DND-41 (cell line): ENCODE data around the gene CNTRL.

ENCODE experiments used
- ATAC-seq: fragments of 200-7000 bp; cut with Tn5 transposase; 3 replicates; pipeline ENCODE4 v1.9.1; 2021; ENCODE audit warnings: low read depth; ENCODE audit not compliant: insufficient read depth
- DNase-seq: peaks from one replicate; pipeline ENCODE4 v3.0.0-alpha.2; 2020
- H2AFZ ChIP-seq: 2 replicates; pipeline ENCODE4 v1.6.0; 2012; ENCODE audit warnings: low read depth, low read length
- H3K27ac ChIP-seq: 2 replicates; pipeline ENCODE4 v1.5.1; 2012; ENCODE audit warnings: low read length, inconsistent platforms
- H3K27me3 ChIP-seq: fragments of 200-600 bp; sonication (generic); 2 replicates; pipeline ENCODE4 v1.6.0; 2012; ENCODE audit warnings: low read length, mild to moderate bottlenecking, inconsistent platforms; ENCODE audit not compliant: insufficient read depth, poor library complexity
- H3K36me3 ChIP-seq: 2 replicates; pipeline ENCODE4 v1.5.1; 2012; ENCODE audit warnings: low read length, inconsistent platforms; ENCODE audit not compliant: insufficient read depth
- H3K4me1 ChIP-seq: 2 replicates; pipeline ENCODE4 v1.5.1; 2012; ENCODE audit warnings: mild to moderate bottlenecking, low read length; ENCODE audit not compliant: insufficient read depth
- H3K4me2 ChIP-seq: 2 replicates; pipeline ENCODE4 v1.6.0; 2012; ENCODE audit warnings: mild to moderate bottlenecking, moderate library complexity, low read length, inconsistent platforms; ENCODE audit not compliant: insufficient read depth
- H3K4me3 ChIP-seq, 2 experiments: fragments of 200-600 bp in 1 of 2; shearing (Covaris generic) in 1 of 2; 2 replicates each; pipeline ENCODE4 v1.5.1; 2012 to 2016; ENCODE audit warnings: inconsistent platforms in 2 of 2, low read length in 2 of 2, mild to moderate bottlenecking in 2 of 2, low read depth in 1 of 2, moderate library complexity in 1 of 2
- H3K79me2 ChIP-seq: 2 replicates; pipeline ENCODE4 v1.6.0; 2012; ENCODE audit warnings: low read length, inconsistent platforms; ENCODE audit not compliant: insufficient read depth
- H3K9ac ChIP-seq: 2 replicates; pipeline ENCODE4 v1.6.0; 2012; ENCODE audit warnings: low read depth, mild to moderate bottlenecking, inconsistent platforms, low read length, moderate library complexity
- H3K9me3 ChIP-seq: 2 replicates; pipeline ENCODE4 v1.5.1; 2012; ENCODE audit warnings: low read length, moderate library complexity, mild to moderate bottlenecking, inconsistent platforms; ENCODE audit not compliant: insufficient read depth, severe bottlenecking
- H4K20me1 ChIP-seq: 2 replicates; pipeline ENCODE4 v1.6.0; 2012; ENCODE audit warnings: low read length; ENCODE audit not compliant: insufficient read depth
- EZH2 ChIP-seq: IDR thresholded peaks from 3 replicates; pipeline ENCODE4 v1.6.1; 2012; ENCODE audit warnings: borderline replicate concordance, low read depth, mild to moderate bottlenecking, moderate library complexity, low read length, inconsistent platforms; ENCODE audit not compliant: severe bottlenecking
- TF ChIP-seq, protein P1 (sequence below): IDR thresholded peaks from 2 replicates; pipeline ENCODE4 v1.5.1; 2012; ENCODE audit warnings: borderline replicate concordance, low read length, moderate library complexity, mild to moderate bottlenecking; ENCODE audit not compliant: poor library complexity, severe bottlenecking; ENCODE audit errors: extremely low read depth

The CNTRL gene

DNA sequence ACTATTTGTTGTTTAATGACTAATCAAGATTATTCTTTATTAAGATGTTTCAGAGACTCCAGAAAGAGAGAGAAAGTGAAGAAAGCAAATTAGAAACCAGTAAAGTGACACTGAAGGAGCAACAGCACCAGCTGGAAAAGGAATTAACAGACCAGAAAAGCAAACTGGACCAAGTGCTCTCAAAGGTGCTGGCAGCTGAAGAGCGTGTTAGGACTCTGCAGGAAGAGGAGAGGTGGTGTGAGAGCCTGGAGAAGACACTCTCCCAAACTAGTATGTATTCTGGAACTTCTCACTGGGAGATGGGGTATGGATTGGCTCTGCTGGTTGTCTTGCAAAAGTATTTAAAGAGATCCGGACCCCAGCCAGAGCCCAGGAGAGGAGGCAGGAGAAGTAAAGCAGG, 93.3 kb downstream of the CNTRL start:
- no peak overlapping the region for H3K27ac ChIP-seq
- no peaks in the 10 kb centered on the region for H3K27me3 ChIP-seq
- H3K9ac ChIP-seq = no peak overlapping the region
- TF ChIP-seq EZH2 = no peak
- TF ChIP-seq, protein P1, sequence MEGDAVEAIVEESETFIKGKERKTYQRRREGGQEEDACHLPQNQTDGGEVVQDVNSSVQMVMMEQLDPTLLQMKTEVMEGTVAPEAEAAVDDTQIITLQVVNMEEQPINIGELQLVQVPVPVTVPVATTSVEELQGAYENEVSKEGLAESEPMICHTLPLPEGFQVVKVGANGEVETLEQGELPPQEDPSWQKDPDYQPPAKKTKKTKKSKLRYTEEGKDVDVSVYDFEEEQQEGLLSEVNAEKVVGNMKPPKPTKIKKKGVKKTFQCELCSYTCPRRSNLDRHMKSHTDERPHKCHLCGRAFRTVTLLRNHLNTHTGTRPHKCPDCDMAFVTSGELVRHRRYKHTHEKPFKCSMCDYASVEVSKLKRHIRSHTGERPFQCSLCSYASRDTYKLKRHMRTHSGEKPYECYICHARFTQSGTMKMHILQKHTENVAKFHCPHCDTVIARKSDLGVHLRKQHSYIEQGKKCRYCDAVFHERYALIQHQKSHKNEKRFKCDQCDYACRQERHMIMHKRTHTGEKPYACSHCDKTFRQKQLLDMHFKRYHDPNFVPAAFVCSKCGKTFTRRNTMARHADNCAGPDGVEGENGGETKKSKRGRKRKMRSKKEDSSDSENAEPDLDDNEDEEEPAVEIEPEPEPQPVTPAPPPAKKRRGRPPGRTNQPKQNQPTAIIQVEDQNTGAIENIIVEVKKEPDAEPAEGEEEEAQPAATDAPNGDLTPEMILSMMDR = no peak
- no peaks in the 10 kb centered on the region for H3K79me2 ChIP-seq
- no peak overlapping the region for H3K4me3 ChIP-seq
- peaks cover 93% of the 10 kb centered on the region for H3K36me3 ChIP-seq
- no peak overlapping the region for H2AFZ ChIP-seq
- ATAC-seq (no peak), DNase-seq (no peak)
- H3K4me1 ChIP-seq = peaks cover 6% of the 10 kb centered on the region; the same call in 1 of the 2 replicates
- H4K20me1 ChIP-seq = no peaks in the 10 kb centered on the region
- H3K9me3 ChIP-seq = no peaks in the 10 kb centered on the region
- H3K4me2 ChIP-seq = no peak overlapping the region

DNA sequence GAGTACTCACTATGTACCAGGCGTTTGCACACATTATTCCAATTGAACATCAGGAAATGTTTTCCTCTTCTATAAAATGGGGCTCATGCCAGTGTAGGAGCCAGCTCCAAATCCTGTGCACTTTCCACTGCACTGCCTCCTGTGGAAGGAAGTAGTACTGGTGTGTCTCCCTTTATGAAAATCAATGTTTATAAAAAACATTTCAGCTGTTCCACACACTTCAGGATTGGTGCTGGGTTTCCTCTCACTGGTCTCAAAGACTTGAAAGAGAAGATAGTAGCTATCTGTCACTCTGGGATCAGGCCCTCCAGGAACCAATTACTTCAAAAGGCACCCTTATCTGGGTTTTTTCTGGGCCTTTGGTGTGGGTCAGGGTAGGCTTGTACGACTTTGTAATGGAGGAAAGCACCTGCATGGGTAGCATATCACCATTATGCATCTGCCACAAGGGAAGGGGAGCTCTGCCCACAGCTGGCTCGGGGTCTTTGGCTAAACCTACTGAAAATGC, 94.4 kb downstream of the CNTRL start:
- H3K36me3 ChIP-seq = peaks cover 97% of the 10 kb centered on the region
- ATAC-seq = peak; percentile 86
- TF ChIP-seq, protein P1 = peak; percentile 60
- no peak for TF ChIP-seq EZH2

DNA sequence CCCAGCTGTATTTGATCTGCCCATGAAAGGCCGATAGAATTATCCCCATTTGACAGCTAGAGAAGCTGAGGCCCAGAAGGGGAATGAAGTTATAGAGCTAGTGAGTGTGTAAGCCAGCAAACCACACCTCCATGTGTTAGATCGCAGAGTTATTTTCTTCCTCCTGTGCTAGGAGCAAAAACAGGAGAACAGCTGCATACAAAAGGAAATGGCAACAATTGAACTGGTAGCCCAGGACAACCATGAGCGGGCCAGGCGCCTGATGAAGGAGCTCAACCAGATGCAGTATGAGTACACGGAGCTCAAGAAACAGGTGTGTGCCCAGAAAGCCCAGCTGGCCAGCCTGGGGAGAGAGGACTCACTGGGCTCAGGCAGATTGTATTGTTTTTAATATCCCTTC, 96.5 kb downstream of the CNTRL start:
- no peak overlapping the region for H3K9ac ChIP-seq
- H4K20me1 ChIP-seq = no peaks in the 10 kb centered on the region
- no peaks in the 10 kb centered on the region for H3K27me3 ChIP-seq
- peaks cover 94% of the 10 kb centered on the region for H3K36me3 ChIP-seq
- DNase-seq = no peak
- TF ChIP-seq EZH2 = no peak
- TF ChIP-seq, protein P1 = no peak
- H3K4me2 ChIP-seq = no peak overlapping the region
- H3K9me3 ChIP-seq = no peaks in the 10 kb centered on the region
- ATAC-seq = no peak
- H3K27ac ChIP-seq = no peak overlapping the region
- H3K4me3 ChIP-seq = no peak overlapping the region
- H3K4me1 ChIP-seq = peaks cover 6% of the 10 kb centered on the region; the same call in 1 of the 2 replicates
- H2AFZ ChIP-seq = no peak overlapping the region
- no peaks in the 10 kb centered on the region for H3K79me2 ChIP-seq

More for the DNA sequence above, 94.4 kb downstream of the CNTRL start:
- Histone ChIP-seq H3K9ac (no peak overlapping the region), H2AFZ (no peak overlapping the region), H3K4me2 (no peak overlapping the region), H3K27me3 (no peaks in the 10 kb centered on the region), H3K4me3 (no peak overlapping the region), H3K79me2 (no peaks in the 10 kb centered on the region), H4K20me1 (no peaks in the 10 kb centered on the region), H3K4me1 (peaks cover 6% of the 10 kb centered on the region; the same call in 1 of the 2 replicates), H3K27ac (no peak overlapping the region), H3K9me3 (no peaks in the 10 kb centered on the region)
- peak; percentile 64 for DNase-seq
